Liver (tissue), 9 donors: Measurements from ENCODE around the gene CEP95. TPM values are rescaled to one million over a fixed set of nuclear protein-coding genes. Genes with fewer than 3 reads are reported as not detected.

Source experiments
- DNase-seq: peaks from one replicate; pipeline ENCODE4 v3.0.0-alpha.2; 2017; ENCODE audit warnings: low spot score
- H3K27ac ChIP-seq, 2 donors: one replicate each; pipeline ENCODE4 v1.7.0; 2013; ENCODE audit warnings: inconsistent platforms in 2 of 2, low read length in 2 of 2, control low read depth in 1 of 2, low read depth in 1 of 2, mild to moderate bottlenecking in 1 of 2
- H3K27me3 ChIP-seq, 4 donors: one replicate each; pipeline versions ENCODE4 v1.6.1 to v1.7.0; 2013; ENCODE audit warnings: low read length in 3 of 4, inconsistent platforms in 1 of 4, mild to moderate bottlenecking in 1 of 4, moderate library complexity in 1 of 4; ENCODE audit not compliant: control insufficient read depth in 4 of 4, insufficient read depth in 4 of 4
- H3K36me3 ChIP-seq, 4 donors: one replicate each; pipeline versions ENCODE4 v1.6.1 to v1.7.0; 2013; ENCODE audit warnings: low read length in 3 of 4, mild to moderate bottlenecking in 3 of 4, low read depth in 1 of 4, moderate library complexity in 1 of 4; ENCODE audit not compliant: control insufficient read depth in 4 of 4, insufficient read depth in 3 of 4
- H3K4me1 ChIP-seq, 4 donors: one replicate each; pipeline versions ENCODE4 v1.6.1 to v1.7.0; 2013; ENCODE audit warnings: low read length in 3 of 4, mild to moderate bottlenecking in 3 of 4, moderate library complexity in 1 of 4; ENCODE audit not compliant: control insufficient read depth in 4 of 4, insufficient read depth in 4 of 4
- H3K4me3 ChIP-seq, 3 donors: one replicate each; pipeline versions ENCODE4 v1.6.1 to v1.7.0; 2013; ENCODE audit warnings: low read length in 3 of 3, control low read depth in 1 of 3, low read depth in 1 of 3, mild to moderate bottlenecking in 1 of 3
- H3K9ac ChIP-seq, 2 donors: one replicate each; pipeline ENCODE4 v1.7.0; 2013; ENCODE audit warnings: low read length in 2 of 2, mild to moderate bottlenecking in 2 of 2, moderate library complexity in 2 of 2, control low read depth in 1 of 2, low read depth in 1 of 2
- H3K9me3 ChIP-seq, 4 donors: one replicate each; pipeline versions ENCODE4 v1.6.1 to v1.7.0; 2013; ENCODE audit warnings: low read length in 3 of 4; ENCODE audit not compliant: control insufficient read depth in 4 of 4
- EGR1 ChIP-seq, 2 donors: IDR thresholded peaks; 2 replicates each; pipeline ENCODE4 v1.6.1; 2016 to 2018; ENCODE audit warnings: antibody characterized with exemption in 2 of 2, low read depth in 2 of 2
- FOXA1 ChIP-seq: IDR thresholded peaks from 2 replicates; pipeline ENCODE4 v1.6.1; 2016; ENCODE audit warnings: antibody characterized with exemption
- FOXA2 ChIP-seq: IDR thresholded peaks from 2 replicates; pipeline ENCODE4 v1.6.1; 2016; ENCODE audit warnings: antibody characterized with exemption
- GABPA ChIP-seq, 2 donors: IDR thresholded peaks in 1 of 2; conservative IDR thresholded peaks in 1 of 2; 2 replicates each; pipeline ENCODE4 v1.6.1; 2016; ENCODE audit warnings: antibody characterized with exemption in 2 of 2, mild to moderate bottlenecking in 1 of 2, moderate library complexity in 1 of 2
- HNF4A ChIP-seq, 2 donors: conservative IDR thresholded peaks; 2 replicates each; pipeline ENCODE4 v1.6.1; 2016; ENCODE audit warnings: antibody characterized with exemption in 2 of 2, mild to moderate bottlenecking in 2 of 2
- HNF4G ChIP-seq: IDR thresholded peaks from 2 replicates; pipeline ENCODE4 v1.6.1; 2016; ENCODE audit warnings: antibody characterized with exemption
- JUND ChIP-seq, 2 donors: IDR thresholded peaks; 2 replicates each; pipeline ENCODE4 v1.6.1; 2016; ENCODE audit warnings: antibody characterized with exemption in 2 of 2
- NR2F2 ChIP-seq: IDR thresholded peaks from 2 replicates; pipeline ENCODE4 v1.6.1; 2016; ENCODE audit warnings: antibody characterized with exemption
- RAD21 ChIP-seq, 2 donors: IDR thresholded peaks; 2 replicates each; pipeline ENCODE4 v1.6.1; 2016; ENCODE audit warnings: antibody characterized with exemption in 2 of 2, mild to moderate bottlenecking in 2 of 2
- RXRA ChIP-seq, 2 donors: IDR thresholded peaks; 2 replicates each; pipeline ENCODE4 v1.6.1; 2017 to 2018; ENCODE audit warnings: antibody characterized with exemption in 2 of 2, mild to moderate bottlenecking in 1 of 2
- SP1 ChIP-seq: IDR thresholded peaks from 2 replicates; pipeline ENCODE4 v1.6.1; 2018; ENCODE audit warnings: antibody characterized with exemption, mild to moderate bottlenecking
- TAF1 ChIP-seq: conservative IDR thresholded peaks from 2 replicates; pipeline ENCODE4 v1.6.1; 2016; ENCODE audit warnings: antibody characterized with exemption, mild to moderate bottlenecking
- YY1 ChIP-seq: IDR thresholded peaks from 2 replicates; pipeline ENCODE4 v1.6.1; 2016; ENCODE audit warnings: antibody characterized with exemption, mild to moderate bottlenecking
- WGBS: extraction: QIAGEN DNeasy Blood & Tissue Kit; methylation state at CpG from one replicate; pipeline ENCODE4 v1.1.7; 2013; 5-methylcytosine and 5-hydroxymethylcytosine counted together
- polyA plus RNA-seq, 2 donors: library from polyadenylated mRNA; stranded (reverse) in 1 of 2; unstranded in 1 of 2; fragments of 200-250 nt in 1 of 2; fragments of >200 nt in 1 of 2; fragmentation: Nextera tagmentation in 1 of 2; extraction: Ambion mirVana in 1 of 2; gene quantifications; one replicate each; pipeline versions ENCODE4 v1.2.1 to v1.2.3, GENCODE V29; 2013 to 2015
- total RNA-seq, 2 donors: library from RNA; depleted of rRNA; stranded (reverse); fragments of >200 nt; gene quantifications; one replicate each; pipeline ENCODE4 v1.2.3, GENCODE V29; 2014
- TF ChIP-seq, protein P1 (sequence below): IDR thresholded peaks from 2 replicates; pipeline ENCODE4 v1.6.1; 2016; ENCODE audit warnings: antibody characterized with exemption, mild to moderate bottlenecking
- TF ChIP-seq, protein P2 (sequence below): fragments of 150-350 bp; IDR thresholded peaks from 2 replicates; pipeline ENCODE4 v1.5.1; 2017; ENCODE audit warnings: improper control_type of control experiment, low read depth, low read length; ENCODE audit not compliant: missing input control
- TF ChIP-seq, protein P3 (sequence below): IDR thresholded peaks from 2 replicates; pipeline ENCODE4 v1.6.1; 2016; ENCODE audit warnings: antibody characterized with exemption
- TF ChIP-seq, protein P4 (sequence below): IDR thresholded peaks from 2 replicates; pipeline ENCODE4 v1.6.1; 2016; ENCODE audit warnings: antibody characterized with exemption
- donor health status: healthy.
- donor health status: healthy.
- donor health status: healthy.
- donor health status: healthy.
- donor health status: healthy.

The CEP95 gene
- total and polyA plus RNA-seq, 4 donors: 5.3 to 23.3 (median 11.0) TPM

DNA sequence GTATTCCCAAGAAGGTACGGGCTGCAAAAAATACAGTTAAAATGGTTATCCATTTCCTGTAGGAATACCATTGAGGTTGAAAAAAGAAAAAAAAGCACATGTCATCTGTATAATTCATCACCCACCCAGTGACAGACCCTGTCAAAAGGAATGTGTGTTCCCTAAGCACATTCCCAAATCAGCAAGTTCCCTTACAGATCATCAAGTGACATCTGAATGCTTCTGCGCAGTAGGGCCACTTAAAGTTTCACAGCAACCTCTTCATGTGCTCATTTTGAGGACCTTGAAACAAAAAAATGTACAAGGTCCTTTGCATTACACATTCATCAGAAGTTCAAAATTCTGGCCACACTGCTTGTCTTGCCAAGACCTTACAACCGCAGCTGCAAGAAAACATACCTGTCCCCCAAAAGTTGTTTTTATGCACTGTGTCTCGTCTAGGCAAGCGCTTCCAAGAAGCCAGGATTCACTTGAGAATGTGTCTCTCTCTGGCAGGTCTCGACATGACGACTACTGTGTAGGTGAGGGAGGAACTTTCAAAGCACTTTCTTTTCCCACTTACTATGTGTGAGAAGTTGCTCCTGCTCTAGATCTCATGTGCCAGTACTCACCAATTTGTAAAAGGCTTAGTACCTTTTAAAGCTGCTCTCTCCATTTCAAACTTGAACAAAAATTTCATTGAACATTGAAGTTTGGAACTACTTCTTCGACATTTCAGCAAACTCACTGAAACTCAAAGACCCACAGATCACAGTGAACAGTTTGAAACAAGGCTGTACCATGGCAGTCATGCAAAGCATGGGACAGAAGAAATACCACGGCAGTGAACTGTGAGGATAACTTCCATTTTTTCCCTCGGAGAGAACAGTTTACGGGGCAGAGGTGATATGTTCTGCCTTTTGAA, 5.7 kb upstream of the CEP95 start:
- 88% methylated on average over 11 of the region's 11 CpGs for WGBS
- H3K27ac ChIP-seq: no peak overlapping the region
- DNase-seq: no peak
- no peaks in the 10 kb centered on the region for H3K9me3 ChIP-seq
- H3K27me3 ChIP-seq: no peaks in the 10 kb centered on the region
- no peak overlapping the region for H3K4me3 ChIP-seq
- peaks cover 12 to 70% (median 59%) of the 10 kb centered on the region in 4 donors for H3K36me3 ChIP-seq
- TF ChIP-seq HNF4G (no peak), FOXA2 (no peak), JUND (IDR thresholded peaks at IDR 0.05) (no peak), YY1 (no peak), RXRA (IDR thresholded peaks at IDR 0.05) (no peak), GABPA (IDR thresholded peaks at IDR 0.05 in 1 of 2, conservative IDR thresholded peaks at IDR 0.05 in 1 of 2) (no peak), EGR1 (IDR thresholded peaks at IDR 0.05; ENCODE audit: low read depth in 2 of 2) (no peak), FOXA1 (no peak)
- TF ChIP-seq, protein P1, sequence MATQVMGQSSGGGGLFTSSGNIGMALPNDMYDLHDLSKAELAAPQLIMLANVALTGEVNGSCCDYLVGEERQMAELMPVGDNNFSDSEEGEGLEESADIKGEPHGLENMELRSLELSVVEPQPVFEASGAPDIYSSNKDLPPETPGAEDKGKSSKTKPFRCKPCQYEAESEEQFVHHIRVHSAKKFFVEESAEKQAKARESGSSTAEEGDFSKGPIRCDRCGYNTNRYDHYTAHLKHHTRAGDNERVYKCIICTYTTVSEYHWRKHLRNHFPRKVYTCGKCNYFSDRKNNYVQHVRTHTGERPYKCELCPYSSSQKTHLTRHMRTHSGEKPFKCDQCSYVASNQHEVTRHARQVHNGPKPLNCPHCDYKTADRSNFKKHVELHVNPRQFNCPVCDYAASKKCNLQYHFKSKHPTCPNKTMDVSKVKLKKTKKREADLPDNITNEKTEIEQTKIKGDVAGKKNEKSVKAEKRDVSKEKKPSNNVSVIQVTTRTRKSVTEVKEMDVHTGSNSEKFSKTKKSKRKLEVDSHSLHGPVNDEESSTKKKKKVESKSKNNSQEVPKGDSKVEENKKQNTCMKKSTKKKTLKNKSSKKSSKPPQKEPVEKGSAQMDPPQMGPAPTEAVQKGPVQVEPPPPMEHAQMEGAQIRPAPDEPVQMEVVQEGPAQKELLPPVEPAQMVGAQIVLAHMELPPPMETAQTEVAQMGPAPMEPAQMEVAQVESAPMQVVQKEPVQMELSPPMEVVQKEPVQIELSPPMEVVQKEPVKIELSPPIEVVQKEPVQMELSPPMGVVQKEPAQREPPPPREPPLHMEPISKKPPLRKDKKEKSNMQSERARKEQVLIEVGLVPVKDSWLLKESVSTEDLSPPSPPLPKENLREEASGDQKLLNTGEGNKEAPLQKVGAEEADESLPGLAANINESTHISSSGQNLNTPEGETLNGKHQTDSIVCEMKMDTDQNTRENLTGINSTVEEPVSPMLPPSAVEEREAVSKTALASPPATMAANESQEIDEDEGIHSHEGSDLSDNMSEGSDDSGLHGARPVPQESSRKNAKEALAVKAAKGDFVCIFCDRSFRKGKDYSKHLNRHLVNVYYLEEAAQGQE: no peak
- TF ChIP-seq, protein P2, sequence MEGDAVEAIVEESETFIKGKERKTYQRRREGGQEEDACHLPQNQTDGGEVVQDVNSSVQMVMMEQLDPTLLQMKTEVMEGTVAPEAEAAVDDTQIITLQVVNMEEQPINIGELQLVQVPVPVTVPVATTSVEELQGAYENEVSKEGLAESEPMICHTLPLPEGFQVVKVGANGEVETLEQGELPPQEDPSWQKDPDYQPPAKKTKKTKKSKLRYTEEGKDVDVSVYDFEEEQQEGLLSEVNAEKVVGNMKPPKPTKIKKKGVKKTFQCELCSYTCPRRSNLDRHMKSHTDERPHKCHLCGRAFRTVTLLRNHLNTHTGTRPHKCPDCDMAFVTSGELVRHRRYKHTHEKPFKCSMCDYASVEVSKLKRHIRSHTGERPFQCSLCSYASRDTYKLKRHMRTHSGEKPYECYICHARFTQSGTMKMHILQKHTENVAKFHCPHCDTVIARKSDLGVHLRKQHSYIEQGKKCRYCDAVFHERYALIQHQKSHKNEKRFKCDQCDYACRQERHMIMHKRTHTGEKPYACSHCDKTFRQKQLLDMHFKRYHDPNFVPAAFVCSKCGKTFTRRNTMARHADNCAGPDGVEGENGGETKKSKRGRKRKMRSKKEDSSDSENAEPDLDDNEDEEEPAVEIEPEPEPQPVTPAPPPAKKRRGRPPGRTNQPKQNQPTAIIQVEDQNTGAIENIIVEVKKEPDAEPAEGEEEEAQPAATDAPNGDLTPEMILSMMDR: no peak
- TF ChIP-seq, protein P3, sequence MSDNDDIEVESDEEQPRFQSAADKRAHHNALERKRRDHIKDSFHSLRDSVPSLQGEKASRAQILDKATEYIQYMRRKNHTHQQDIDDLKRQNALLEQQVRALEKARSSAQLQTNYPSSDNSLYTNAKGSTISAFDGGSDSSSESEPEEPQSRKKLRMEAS: no peak
- H3K9ac ChIP-seq: no peak overlapping the region
- H3K4me1 ChIP-seq: peaks cover 5 to 64% (median 49%) of the 10 kb centered on the region in 4 donors

DNA sequence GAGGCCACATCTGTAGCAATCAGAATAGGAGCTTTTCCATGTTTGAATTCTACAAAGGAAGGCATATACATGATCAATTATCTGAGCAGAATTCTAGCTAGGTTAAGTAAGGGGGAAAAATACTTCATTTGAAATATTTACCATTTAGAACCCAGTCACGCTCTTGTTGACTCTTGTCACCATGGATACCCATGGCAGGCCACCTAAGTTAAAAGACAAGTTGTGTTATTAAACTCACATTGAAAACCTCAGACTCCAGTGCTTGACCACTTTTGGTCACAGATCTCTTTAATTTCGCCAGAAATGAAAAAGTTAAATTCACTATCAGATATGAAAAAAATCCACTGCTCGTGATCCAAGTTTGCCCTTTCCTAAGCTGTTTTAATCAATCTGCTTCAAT, 4.8 kb upstream of the CEP95 start:
- H3K4me3 ChIP-seq: no peak overlapping the region
- H3K9me3 ChIP-seq: no peaks in the 10 kb centered on the region
- peaks cover 5 to 56% (median 46%) of the 10 kb centered on the region in 4 donors for H3K4me1 ChIP-seq
- no peak overlapping the region for H3K27ac ChIP-seq
- TF ChIP-seq FOXA1 (no peak), NR2F2 (no peak), EGR1 (IDR thresholded peaks at IDR 0.05; ENCODE audit: low read depth in 2 of 2) (no peak), YY1 (no peak), RAD21 (IDR thresholded peaks at IDR 0.05) (no peak), SP1 (no peak), FOXA2 (no peak), HNF4G (no peak), GABPA (IDR thresholded peaks at IDR 0.05 in 1 of 2, conservative IDR thresholded peaks at IDR 0.05 in 1 of 2) (no peak), RXRA (IDR thresholded peaks at IDR 0.05) (no peak), HNF4A (conservative IDR thresholded peaks at IDR 0.05) (no peak), TAF1 (no peak), JUND (IDR thresholded peaks at IDR 0.05) (no peak)
- TF ChIP-seq, protein P3: no peak
- TF ChIP-seq, protein P4, sequence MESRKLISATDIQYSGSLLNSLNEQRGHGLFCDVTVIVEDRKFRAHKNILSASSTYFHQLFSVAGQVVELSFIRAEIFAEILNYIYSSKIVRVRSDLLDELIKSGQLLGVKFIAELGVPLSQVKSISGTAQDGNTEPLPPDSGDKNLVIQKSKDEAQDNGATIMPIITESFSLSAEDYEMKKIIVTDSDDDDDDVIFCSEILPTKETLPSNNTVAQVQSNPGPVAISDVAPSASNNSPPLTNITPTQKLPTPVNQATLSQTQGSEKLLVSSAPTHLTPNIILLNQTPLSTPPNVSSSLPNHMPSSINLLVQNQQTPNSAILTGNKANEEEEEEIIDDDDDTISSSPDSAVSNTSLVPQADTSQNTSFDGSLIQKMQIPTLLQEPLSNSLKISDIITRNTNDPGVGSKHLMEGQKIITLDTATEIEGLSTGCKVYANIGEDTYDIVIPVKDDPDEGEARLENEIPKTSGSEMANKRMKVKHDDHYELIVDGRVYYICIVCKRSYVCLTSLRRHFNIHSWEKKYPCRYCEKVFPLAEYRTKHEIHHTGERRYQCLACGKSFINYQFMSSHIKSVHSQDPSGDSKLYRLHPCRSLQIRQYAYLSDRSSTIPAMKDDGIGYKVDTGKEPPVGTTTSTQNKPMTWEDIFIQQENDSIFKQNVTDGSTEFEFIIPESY: no peak
- TF ChIP-seq, protein P1: no peak
- no peak for DNase-seq
- H3K36me3 ChIP-seq: peaks cover 12 to 70% (median 59%) of the 10 kb centered on the region in 4 donors
- 81% methylated on average over 3 of the region's 3 CpGs for WGBS
- H3K9ac ChIP-seq: no peak overlapping the region
- no peaks in the 10 kb centered on the region for H3K27me3 ChIP-seq
